ENCODE results near the gene TBCD. TPM values are rescaled to one million over a fixed set of nuclear protein-coding genes. Genes with fewer than 3 reads are reported as not detected.

TBCD gene
- total RNA-seq, 3 donors from 2014 or later: 45.4 to 65.9 (median 53.3) TPM

GRCh38 chr17:82956726-82957468 is 205.0 kb downstream of the TBCD start:
- no peaks in the 10 kb centered on the region for H3K27me3 ChIP-seq
- H3K27ac ChIP-seq: no peak overlapping the region
- intact Hi-C loops (cut with DNase I; ENCODE audit: low total_unique reads): no loop called here
- DNase-seq (ENCODE audit: low spot score in 2 of 2): peak in 1 of 2 donors; percentile 44
- peaks cover 4 to 15% of the 10 kb centered on the region in 2 donors for H3K9me3 ChIP-seq
- TF ChIP-seq POLR2A (IDR thresholded peaks at IDR 0.05) (no peak), CTCF (IDR thresholded peaks at IDR 0.05) (no peak), POLR2AphosphoS5 (IDR thresholded peaks at IDR 0.05) (no peak)
- H3K4me1 ChIP-seq: no peaks in the 10 kb centered on the region
- no peaks in the 10 kb centered on the region for H3K36me3 ChIP-seq
- H3K4me3 ChIP-seq: no peak overlapping the region

- intact Hi-C loops (cut with DNase I; ENCODE audit: low total_unique reads): no loop called here
- H3K4me3 ChIP-seq: no peak overlapping the region
- peaks cover 4 to 15% of the 10 kb centered on the region in 2 donors for H3K9me3 ChIP-seq
- DNase-seq (ENCODE audit: low spot score in 2 of 2): peak in 1 of 2 donors; percentile 44
- no peaks in the 10 kb centered on the region for H3K36me3 ChIP-seq
- no peak overlapping the region for H3K27ac ChIP-seq
- H3K27me3 ChIP-seq: no peaks in the 10 kb centered on the region
- TF ChIP-seq POLR2AphosphoS5 (IDR thresholded peaks at IDR 0.05) (no peak), POLR2A (IDR thresholded peaks at IDR 0.05) (no peak), CTCF (IDR thresholded peaks at IDR 0.05) (no peak)
- no peaks in the 10 kb centered on the region for H3K4me1 ChIP-seq
Measured at GRCh38 chr17:82957469-82957795, 205.6 kb downstream of the TBCD start.

GRCh38 chr17:82957961-82958561 is 206.2 kb downstream of the TBCD start:
- no peak overlapping the region for H3K4me3 ChIP-seq
- H3K27me3 ChIP-seq: no peaks in the 10 kb centered on the region
- no peak for TF ChIP-seq CTCF (IDR thresholded peaks at IDR 0.05)
- no peak for TF ChIP-seq POLR2AphosphoS5 (IDR thresholded peaks at IDR 0.05)
- TF ChIP-seq POLR2A (IDR thresholded peaks at IDR 0.05): no peak
- H3K9me3 ChIP-seq: peaks cover 4 to 15% of the 10 kb centered on the region in 2 donors
- no peaks in the 10 kb centered on the region for H3K36me3 ChIP-seq
- no peak overlapping the region for H3K27ac ChIP-seq
- no peaks in the 10 kb centered on the region for H3K4me1 ChIP-seq
- intact Hi-C loops (cut with DNase I; ENCODE audit: low total_unique reads): no loop called here
- DNase-seq (ENCODE audit: low spot score in 2 of 2): peak in 1 of 2 donors; percentile 37

GRCh38 chr17:82959242-82959930 is 207.5 kb downstream of the TBCD start:
- Histone ChIP-seq H3K27me3 (no peaks in the 10 kb centered on the region), H3K4me3 (no peak overlapping the region), H3K36me3 (no peaks in the 10 kb centered on the region), H3K4me1 (no peaks in the 10 kb centered on the region), H3K27ac (no peak overlapping the region), H3K9me3 (peaks cover 4 to 14% of the 10 kb centered on the region in 2 donors)
- intact Hi-C loops (cut with DNase I; ENCODE audit: low total_unique reads): no loop called here
- DNase-seq (ENCODE audit: low spot score in 2 of 2): peak in 1 of 2 donors; percentile 48
- TF ChIP-seq POLR2A (IDR thresholded peaks at IDR 0.05) (no peak), CTCF (IDR thresholded peaks at IDR 0.05) (no peak), POLR2AphosphoS5 (IDR thresholded peaks at IDR 0.05) (no peak)

GRCh38 chr17:82959990-82960418 is 208.1 kb downstream of the TBCD start:
- intact Hi-C loops (cut with DNase I; ENCODE audit: low total_unique reads): no loop called here
- H3K9me3 ChIP-seq: peaks cover 4 to 8% of the 10 kb centered on the region in 2 donors
- no peaks in the 10 kb centered on the region for H3K27me3 ChIP-seq
- peak in 1 of 2 donors; percentile 47 for DNase-seq (ENCODE audit: low spot score in 2 of 2)
- H3K4me1 ChIP-seq: no peaks in the 10 kb centered on the region
- TF ChIP-seq POLR2A (IDR thresholded peaks at IDR 0.05) (no peak), POLR2AphosphoS5 (IDR thresholded peaks at IDR 0.05) (no peak), CTCF (IDR thresholded peaks at IDR 0.05) (no peak)
- H3K4me3 ChIP-seq: no peak overlapping the region
- no peak overlapping the region for H3K27ac ChIP-seq
- H3K36me3 ChIP-seq: no peaks in the 10 kb centered on the region

All from breast epithelium (tissue), 4 donors.